Heart right ventricle (tissue), 16 donors: Measurements from ENCODE around the gene ADD2. TPM values are rescaled to one million over a fixed set of nuclear protein-coding genes. Genes with fewer than 3 reads are reported as not detected.

ENCODE experiments used
- ATAC-seq, 8 donors: fragments of 200-7000 bp; cut with Tn5 transposase; one replicate each; pipeline ENCODE4 v1.9.1; 2020; ENCODE audit warnings: mild to moderate bottlenecking in 8 of 8, moderate library complexity in 8 of 8, moderate number of reproducible peaks in 1 of 8
- DNase-seq, 2 donors: peaks; one replicate each; pipeline ENCODE4 v3.0.0-alpha.2; 2020
- H3K27ac ChIP-seq, 10 donors: fragments of 200-600 bp; sonication (generic) in 2 of 10; one replicate each; pipeline versions ENCODE4 v1.5.0 to v1.8.0; 2020 to 2022; ENCODE audit warnings: mild to moderate bottlenecking in 3 of 10
- H3K27me3 ChIP-seq, 7 donors: fragments of 200-600 bp; one replicate each; pipeline ENCODE4 v1.8.0; 2021 to 2022; ENCODE audit warnings: mild to moderate bottlenecking in 2 of 7
- H3K36me3 ChIP-seq, 9 donors: fragments of 200-600 bp; sonication (generic) in 1 of 9; one replicate each; pipeline versions ENCODE4 v1.5.0 to v1.8.0; 2020 to 2022; ENCODE audit warnings: mild to moderate bottlenecking in 2 of 9
- H3K4me1 ChIP-seq, 9 donors: fragments of 200-600 bp; sonication (generic) in 1 of 9; one replicate each; pipeline versions ENCODE4 v1.5.0 to v1.8.0; 2020 to 2022; ENCODE audit warnings: mild to moderate bottlenecking in 4 of 9
- H3K4me3 ChIP-seq, 10 donors: fragments of 200-600 bp; sonication (generic) in 2 of 10; one replicate each; pipeline versions ENCODE4 v1.5.0 to v1.8.0; 2020 to 2022; ENCODE audit warnings: mild to moderate bottlenecking in 7 of 10, moderate library complexity in 2 of 10
- H3K9me3 ChIP-seq, 11 donors: fragments of 200-600 bp in 10 of 11; sonication (generic) in 2 of 11; one replicate each; pipeline versions ENCODE4 v1.5.0 to v1.8.0; 2013 to 2022; ENCODE audit warnings: mild to moderate bottlenecking in 2 of 11, control low read depth in 1 of 11, moderate library complexity in 1 of 11
- whole genome bisulfite sequencing, 2 donors: extraction: QIAGEN DNeasy Blood & Tissue Kit; methylation state at CpG; one replicate each; pipeline ENCODE4 v1.1.7; 2013; ENCODE audit warnings: inconsistent platforms in 1 of 2; 5-methylcytosine and 5-hydroxymethylcytosine counted together
- intact Hi-C, 10 donors: fragments of 100-400 bp; cut with DNase I; formaldehyde crosslinking; loops; one replicate each; pipeline versions ENCODE4 v1.11.1 to v1.14.2; 2022
- polyA plus RNA-seq, 2 donors: library from polyadenylated mRNA; stranded (reverse); fragments of 200-250 nt; gene quantifications; one replicate each; pipeline ENCODE4 v1.2.3, GENCODE V29; 2013
- total RNA-seq, 10 donors: library from RNA; stranded (reverse); fragmentation: NEBNext Ultra II Directional in 3 of 10; extraction: Animal tissue kit (Norgen Biotek cat#: 25700) in 3 of 10; gene quantifications; one replicate each; pipeline versions ENCODE4 v1.2.1 to v1.2.4, GENCODE V29; 2021 to 2023
- TF ChIP-seq, protein P1 (sequence below), 9 donors: fragments of 200-600 bp; sonication (generic) in 2 of 9; IDR thresholded peaks; one replicate each; pipeline versions ENCODE4 v1.5.0 to v1.8.0; 2021 to 2022; ENCODE audit warnings: antibody characterized with exemption in 9 of 9, mild to moderate bottlenecking in 5 of 9, moderate library complexity in 1 of 9
- donor health status: Arrhythmogenic right ventricular cardiomyopathy.
- donor health status: ischemic (EF 13 %, LVEDD 7.1; RV severe dilation, severe dysfunction).
- donor health status: healthy with polysubstance abuse.
- donor health status: DM: no; HTN: yes; CAD: no.
- donor health status: DM: no; HTN: no; CAD: no.
- donor health status: ischemic (EF 25% LVEDD 6.9; RV normal size, moderate dysfunction).
- donor health status: ischemic (EF 25% LVEDD 5.7; RV mildly dilated, moderate dysfunction).
- donor health status: healthy.
- donor health status: DM: yes; HTN: yes; CAD: no.
- donor health status: Ischemic cardiomyopathy.
- donor health status: ischemic (EF 35%, LVEDD 5.7; RV mildly dilated, moderate dysfunction).
- donor health status: nonischemic (EF 11% LVEDD 7.7; RV severe dilation, severe dysfunction).
- donor health status: DM: yes; HTN: yes; CAD: no.
- donor health status: PGD.
- donor health status: ischemic (EF 29% LVEDD 5.4; RV normal size, mild dysfunction).
- donor health status: nonischemic (EF 23%, LVEDD 6.1; RV moderate dilation, normal function).

The ADD2 gene
- total and polyA plus RNA-seq, 12 donors = 0.16 to 5.7 (median 2.2) TPM

DNA sequence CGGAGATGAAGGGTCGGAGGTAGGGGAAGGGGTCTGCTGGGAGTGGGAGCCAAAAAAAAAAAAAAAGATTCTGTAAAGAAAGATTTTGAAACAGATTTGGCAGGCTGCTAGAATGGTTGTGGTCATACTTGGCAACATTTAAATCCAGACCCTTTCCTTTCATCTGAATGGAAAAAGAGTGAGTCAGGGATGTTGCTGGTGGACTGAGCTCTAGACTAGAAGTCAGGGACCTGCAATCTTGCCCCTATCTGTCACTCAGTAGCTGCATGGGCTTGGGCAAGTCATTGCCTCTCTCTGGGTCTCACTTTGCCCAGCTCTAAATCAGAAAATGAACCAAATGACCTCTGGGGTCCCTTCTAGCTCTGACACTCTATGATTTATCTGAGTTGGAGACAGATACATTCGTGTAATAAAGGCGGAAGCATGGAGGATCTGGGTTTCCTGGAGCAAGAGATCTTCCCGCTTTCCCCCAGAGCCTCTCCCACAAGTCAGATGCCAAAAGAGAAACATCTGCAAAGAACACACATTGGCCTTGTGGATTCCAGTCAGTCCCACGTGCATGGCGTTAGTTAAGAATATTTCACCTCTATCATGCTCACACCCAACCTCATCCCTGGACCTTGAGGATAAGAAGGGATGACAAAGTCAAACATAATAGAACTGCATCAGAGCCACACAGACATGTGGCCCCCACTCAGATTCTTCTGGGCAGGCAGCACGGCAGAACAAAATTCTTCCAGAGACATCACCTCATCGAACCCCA, 58.5 kb downstream of the ADD2 start:
- TF ChIP-seq, protein P1, sequence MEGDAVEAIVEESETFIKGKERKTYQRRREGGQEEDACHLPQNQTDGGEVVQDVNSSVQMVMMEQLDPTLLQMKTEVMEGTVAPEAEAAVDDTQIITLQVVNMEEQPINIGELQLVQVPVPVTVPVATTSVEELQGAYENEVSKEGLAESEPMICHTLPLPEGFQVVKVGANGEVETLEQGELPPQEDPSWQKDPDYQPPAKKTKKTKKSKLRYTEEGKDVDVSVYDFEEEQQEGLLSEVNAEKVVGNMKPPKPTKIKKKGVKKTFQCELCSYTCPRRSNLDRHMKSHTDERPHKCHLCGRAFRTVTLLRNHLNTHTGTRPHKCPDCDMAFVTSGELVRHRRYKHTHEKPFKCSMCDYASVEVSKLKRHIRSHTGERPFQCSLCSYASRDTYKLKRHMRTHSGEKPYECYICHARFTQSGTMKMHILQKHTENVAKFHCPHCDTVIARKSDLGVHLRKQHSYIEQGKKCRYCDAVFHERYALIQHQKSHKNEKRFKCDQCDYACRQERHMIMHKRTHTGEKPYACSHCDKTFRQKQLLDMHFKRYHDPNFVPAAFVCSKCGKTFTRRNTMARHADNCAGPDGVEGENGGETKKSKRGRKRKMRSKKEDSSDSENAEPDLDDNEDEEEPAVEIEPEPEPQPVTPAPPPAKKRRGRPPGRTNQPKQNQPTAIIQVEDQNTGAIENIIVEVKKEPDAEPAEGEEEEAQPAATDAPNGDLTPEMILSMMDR (IDR thresholded peaks at IDR 0.05) = no peak
- peaks cover 0 to 2% (median 0%) of the 10 kb centered on the region in 9 donors for H3K4me1 ChIP-seq
- no peak for DNase-seq

DNA sequence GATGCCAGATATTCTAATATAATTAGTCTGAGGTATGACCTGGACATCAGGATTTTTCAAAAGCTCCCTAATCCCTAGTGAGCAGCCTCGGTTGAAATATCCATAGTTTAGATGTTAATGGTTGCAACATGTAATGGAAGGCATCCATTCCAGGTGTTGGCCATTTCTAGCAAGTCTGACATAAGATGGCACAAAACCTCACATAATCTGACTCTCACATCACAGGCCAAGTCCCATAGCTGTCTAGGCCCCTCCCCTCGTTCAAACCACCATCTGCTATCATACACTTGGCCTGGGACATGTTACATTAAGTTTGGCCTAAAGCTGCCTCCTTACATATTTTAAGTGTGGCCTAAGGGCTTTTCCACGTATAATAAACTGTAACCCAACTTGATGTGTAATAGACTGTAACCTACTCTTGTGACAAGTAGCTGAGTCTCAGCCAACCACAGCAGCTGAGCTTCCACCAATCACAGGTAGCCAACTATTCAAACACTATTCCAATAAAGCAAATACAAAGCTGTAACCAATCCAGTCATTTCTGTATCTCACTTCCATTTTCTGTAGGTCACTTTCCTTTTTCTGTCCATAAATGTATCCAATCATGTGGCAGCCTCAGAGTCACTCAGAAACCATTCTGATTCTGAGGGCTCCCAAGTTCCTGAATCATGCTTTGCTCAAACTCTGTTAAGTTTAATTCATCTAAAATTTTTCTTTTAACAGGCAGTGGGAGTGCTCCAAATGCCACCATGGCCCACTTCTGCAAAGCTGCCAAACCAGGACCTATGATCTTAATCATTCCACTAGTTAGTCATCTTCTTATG, 59.4 kb downstream of the ADD2 start:
- 84 to 87% methylated on average over 3 of the region's 3 CpGs for WGBS, 2 donors
- Histone ChIP-seq H3K9me3 (no peaks in the 10 kb centered on the region), H3K27ac (no peak overlapping the region), H3K27me3 (no peaks in the 10 kb centered on the region), H3K36me3 (no peaks in the 10 kb centered on the region), H3K4me1 (peaks cover 0 to 4% (median 0%) of the 10 kb centered on the region in 9 donors), H3K4me3 (no peak overlapping the region)
- intact Hi-C loops = no loop called here
- TF ChIP-seq, protein P1 (IDR thresholded peaks at IDR 0.05) = no peak
- no peak for ATAC-seq
- DNase-seq = no peak

More for the DNA sequence above, 58.5 kb downstream of the ADD2 start:
- no peaks in the 10 kb centered on the region for H3K36me3 ChIP-seq
- H3K9me3 ChIP-seq = no peaks in the 10 kb centered on the region
- H3K27ac ChIP-seq = no peak overlapping the region
- 72 to 78% methylated on average over 9 of the region's 9 CpGs for WGBS, 2 donors
- intact Hi-C loops = no loop called here
- H3K4me3 ChIP-seq = no peak overlapping the region
- H3K27me3 ChIP-seq = no peaks in the 10 kb centered on the region
- ATAC-seq = no peak

DNA sequence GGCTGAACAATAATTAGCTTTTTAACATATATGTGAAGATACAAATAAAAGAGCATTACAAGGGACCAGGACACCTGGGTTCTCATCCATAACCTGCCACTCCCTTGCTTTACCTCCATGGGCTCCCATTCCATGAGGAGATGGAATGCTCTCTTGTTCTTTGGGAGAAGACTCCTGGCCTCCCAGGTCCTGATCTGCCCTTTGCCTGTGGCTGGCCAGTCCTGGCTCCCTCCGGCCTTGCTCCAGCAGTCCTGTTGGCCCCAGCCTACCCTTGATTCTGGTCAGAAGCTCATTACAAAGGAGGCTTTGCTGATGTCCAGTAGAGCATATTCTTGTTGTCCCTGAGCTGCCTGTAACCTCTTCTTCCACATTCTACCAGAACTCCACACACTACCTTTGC, 60.3 kb downstream of the ADD2 start:
- Histone ChIP-seq H3K27ac (no peak overlapping the region), H3K4me3 (no peak overlapping the region), H3K36me3 (no peaks in the 10 kb centered on the region), H3K9me3 (no peaks in the 10 kb centered on the region), H3K27me3 (no peaks in the 10 kb centered on the region), H3K4me1 (peaks cover 0 to 4% (median 0%) of the 10 kb centered on the region in 9 donors)
- intact Hi-C loops = no loop called here
- WGBS, 2 donors = 92 to 97% methylated on average over 1 of the region's 1 CpG
- ATAC-seq (no peak), DNase-seq (no peak)
- TF ChIP-seq, protein P1 (IDR thresholded peaks at IDR 0.05) = no peak

DNA sequence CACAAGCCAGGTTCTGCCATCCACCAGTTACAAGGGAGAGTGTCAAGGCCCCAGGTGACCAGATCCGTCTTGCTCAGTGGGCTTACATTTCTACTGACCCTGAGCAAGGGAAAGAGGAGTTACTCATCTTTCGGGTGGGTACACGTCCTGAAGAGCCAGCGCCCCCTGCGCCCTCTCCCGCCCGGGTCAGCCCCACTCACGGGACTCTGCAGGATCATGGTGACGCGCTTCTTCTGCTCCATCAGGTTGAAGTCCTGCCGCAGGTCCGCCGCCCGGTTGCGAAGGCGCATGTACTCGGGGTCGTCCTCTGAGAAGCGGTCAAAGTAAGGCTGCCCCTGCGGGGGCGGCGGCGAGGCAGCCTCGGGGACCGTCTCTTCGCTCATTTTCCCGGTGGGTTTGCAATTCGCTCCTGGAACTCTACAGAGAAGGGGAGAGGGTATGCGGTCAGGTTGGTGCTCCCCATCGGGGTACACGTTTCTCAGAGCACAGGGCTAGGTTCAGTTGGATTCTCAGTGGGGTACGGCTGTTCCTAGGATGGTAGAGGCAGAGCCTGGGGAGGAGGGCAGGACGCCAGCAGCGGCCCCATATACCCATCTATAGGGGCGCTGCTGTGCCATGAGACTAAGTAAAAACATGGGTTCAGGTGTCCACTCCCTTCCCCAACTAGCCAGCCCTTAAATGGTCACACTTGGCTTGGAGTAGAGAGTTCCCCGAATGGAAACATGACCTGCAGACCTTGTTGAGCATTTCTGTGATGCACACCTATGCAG, 61.8 kb downstream of the ADD2 start:
- intact Hi-C loops = no loop called here
- H3K4me3 ChIP-seq = no peak overlapping the region
- H3K4me1 ChIP-seq = peaks cover 0 to 4% (median 0%) of the 10 kb centered on the region in 9 donors
- TF ChIP-seq, protein P1 (IDR thresholded peaks at IDR 0.05) = no peak
- no peak for DNase-seq
- no peak for ATAC-seq
- no peaks in the 10 kb centered on the region for H3K27me3 ChIP-seq
- no peaks in the 10 kb centered on the region for H3K36me3 ChIP-seq
- 95 to 96% methylated on average over 36 of the region's 36 CpGs for WGBS, 2 donors
- H3K9me3 ChIP-seq = no peaks in the 10 kb centered on the region
- no peak overlapping the region for H3K27ac ChIP-seq
